WERI-Rb-1 (cell line): ENCODE data around the gene IL1RL2.

Experiments
- DNase-seq: peaks from one replicate; pipeline ENCODE4 v3.0.0-alpha.2; 2020
- H3K27ac ChIP-seq: fragments of 250-450 bp; sonication (Bioruptor Pico); 2 replicates; pipeline ENCODE4 v1.5.1; 2020; ENCODE audit warnings: mild to moderate bottlenecking, moderate library complexity
- H3K27me3 ChIP-seq: fragments of 250-450 bp; sonication (Bioruptor Pico); 2 replicates; pipeline ENCODE4 v1.5.1; 2021; ENCODE audit warnings: mild to moderate bottlenecking, low read depth, moderate library complexity; ENCODE audit not compliant: insufficient read depth, severe bottlenecking
- H3K36me3 ChIP-seq: fragments of 250-450 bp; sonication (Bioruptor Pico); 2 replicates; pipeline ENCODE4 v1.5.1; 2020; ENCODE audit warnings: mild to moderate bottlenecking, moderate library complexity
- H3K4me3 ChIP-seq: 2 replicates; pipeline ENCODE4 v1.5.1; 2011; ENCODE audit warnings: low read depth, mild to moderate bottlenecking, control low read depth, low read length
- H3K9me3 ChIP-seq: fragments of 250-450 bp; sonication (Bioruptor Pico); 2 replicates; pipeline ENCODE4 v1.5.1; 2021; ENCODE audit warnings: mild to moderate bottlenecking, moderate library complexity; ENCODE audit not compliant: severe bottlenecking
- CTCF ChIP-seq: IDR thresholded peaks from 2 replicates; pipeline ENCODE4 v1.5.1; 2011; ENCODE audit warnings: low read depth, mild to moderate bottlenecking, control low read depth, inconsistent platforms, low read length

The IL1RL2 gene

DNA sequence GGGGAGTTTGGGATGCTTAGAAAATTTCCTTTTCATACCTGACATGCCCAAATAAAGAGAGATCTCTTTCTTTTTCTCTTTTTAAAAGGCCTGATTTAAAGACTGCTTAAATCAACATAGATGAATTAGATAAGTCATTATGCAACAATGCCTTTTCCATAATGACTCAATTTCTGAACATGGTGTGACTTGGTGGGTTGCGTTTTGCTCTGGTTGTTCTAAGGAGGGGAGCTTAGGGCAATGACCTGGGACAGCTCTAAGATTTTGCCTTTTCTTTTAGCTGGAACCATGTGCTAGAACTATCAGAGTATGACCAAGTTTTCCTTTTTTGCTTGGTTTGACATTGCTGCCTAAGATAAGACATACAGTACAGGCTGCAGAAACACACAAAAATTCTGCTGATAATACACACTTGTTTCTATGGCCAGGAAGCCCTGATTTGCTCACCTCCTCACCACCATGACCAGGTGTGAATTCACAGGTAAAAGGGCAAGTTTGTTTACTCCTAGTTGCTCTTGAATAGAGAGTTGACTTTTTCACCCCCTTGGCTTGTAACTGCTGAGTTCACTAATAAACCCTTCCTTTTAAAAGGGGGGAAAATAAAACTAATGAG lies 66.4 kb downstream of the IL1RL2 start:
- TF ChIP-seq CTCF: no peak
- Histone ChIP-seq H3K27ac (no peak overlapping the region), H3K4me3 (no peak overlapping the region), H3K9me3 (no peaks in the 10 kb centered on the region), H3K27me3 (peaks cover 72% of the 10 kb centered on the region), H3K36me3 (no peaks in the 10 kb centered on the region)
- DNase-seq: no peak

GRCh38 chr2:102253753-102254150 lies 66.9 kb downstream of the IL1RL2 start:
- Histone ChIP-seq H3K9me3 (no peaks in the 10 kb centered on the region), H3K27me3 (peaks cover 74% of the 10 kb centered on the region), H3K27ac (no peak overlapping the region), H3K36me3 (no peaks in the 10 kb centered on the region), H3K4me3 (no peak overlapping the region)
- no peak for TF ChIP-seq CTCF
- DNase-seq: no peak

DNA sequence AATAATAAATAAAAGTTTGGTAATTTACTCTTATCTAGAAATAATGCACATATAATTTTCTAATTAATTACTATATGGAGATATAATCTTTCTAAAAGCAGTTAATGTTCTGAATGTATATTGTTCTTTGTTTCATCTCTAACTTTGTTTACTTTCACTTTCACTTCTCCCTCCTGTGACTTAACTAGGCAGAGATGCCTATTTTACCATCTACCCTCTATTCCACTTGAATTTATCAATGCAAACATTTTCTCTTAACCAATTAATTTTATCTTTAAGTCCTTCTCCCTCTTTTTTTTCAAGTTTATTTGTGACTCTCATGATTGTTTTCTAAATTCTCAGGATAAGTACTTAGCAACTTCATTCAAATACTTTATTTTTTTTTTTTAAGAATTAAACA lies 69.5 kb downstream of the IL1RL2 start:
- Histone ChIP-seq H3K36me3 (no peaks in the 10 kb centered on the region), H3K27ac (no peak overlapping the region), H3K9me3 (no peaks in the 10 kb centered on the region), H3K27me3 (peaks cover 64% of the 10 kb centered on the region), H3K4me3 (no peak overlapping the region)
- no peak for TF ChIP-seq CTCF
- DNase-seq: no peak

DNA sequence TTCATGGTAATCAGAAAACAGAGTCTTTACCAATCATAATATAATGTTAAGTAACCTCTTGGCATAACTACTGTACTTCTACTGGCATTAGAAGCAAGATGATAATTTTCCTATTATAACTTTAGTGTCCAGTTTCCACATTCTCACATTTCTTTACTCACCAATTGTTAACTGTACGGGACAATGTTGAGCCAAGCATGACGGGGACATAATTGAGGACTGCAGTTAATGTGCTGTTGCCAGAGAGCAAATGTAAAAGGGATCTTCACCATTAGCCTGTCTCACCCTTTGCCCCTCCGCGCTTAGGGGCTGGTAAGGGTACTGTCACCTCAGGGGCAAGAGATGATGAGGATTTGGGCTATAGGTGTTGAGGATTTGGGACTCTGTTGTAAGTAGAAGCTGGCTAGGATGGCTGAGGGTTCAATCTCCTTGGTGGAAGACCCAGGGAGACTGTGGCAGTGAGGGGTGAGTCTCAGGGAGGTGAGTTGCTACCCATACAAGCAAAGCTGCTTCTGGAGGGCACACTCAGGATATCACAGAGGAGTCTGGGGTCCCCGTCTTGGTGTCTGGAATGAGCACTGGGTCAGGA lies 70.1 kb downstream of the IL1RL2 start:
- no peak for TF ChIP-seq CTCF
- no peak for DNase-seq
- H3K9me3 ChIP-seq: no peaks in the 10 kb centered on the region
- H3K4me3 ChIP-seq: no peak overlapping the region
- no peaks in the 10 kb centered on the region for H3K36me3 ChIP-seq
- no peak overlapping the region for H3K27ac ChIP-seq
- peaks cover 58% of the 10 kb centered on the region for H3K27me3 ChIP-seq

- TF ChIP-seq CTCF: no peak
- Histone ChIP-seq H3K4me3 (no peak overlapping the region), H3K36me3 (no peaks in the 10 kb centered on the region), H3K27me3 (peaks cover 57% of the 10 kb centered on the region), H3K27ac (no peak overlapping the region), H3K9me3 (no peaks in the 10 kb centered on the region)
- DNase-seq: no peak
Measured at GRCh38 chr2:102258025-102258385, 71.2 kb downstream of the IL1RL2 start.
